ENCODE data around the gene CHRM4. TPM values are rescaled to one million over a fixed set of nuclear protein-coding genes. Genes with fewer than 3 reads are reported as not detected.

Gene CHRM4
- polyA plus RNA-seq, 2 of the 4 experiments (the other 2 are of a cell fraction): 0.17 to 0.28 TPM

- POLR2A ChIA-PET: no interaction called here
- no peaks in the 10 kb centered on the region for H3K9me3 ChIP-seq
- WGBS (ENCODE audit: missing lambda C conversion rate): 8% methylated on average over 13 of the region's 21 CpGs
- peak overlapping the region; percentile 59 for H3K4me3 ChIP-seq
- peaks cover 23% of the 10 kb centered on the region for H3K4me1 ChIP-seq
- ATAC-seq (peak; percentile 2 to 19; a peak in 5 of 6 replicates), DNase-seq (ENCODE audit: low read depth in 1 of 2, low spot score in 1 of 2) (no peak), FAIRE-seq (no peak)
- 0 out of 6 replicates have a peak overlapping the region, but pooled peaks of 1 of the 2 experiments have one; percentile 33 for H3K27ac ChIP-seq
- CTCF ChIA-PET: interaction anchor here (0.5 to 10.2 kb wide), 47 partner anchors 10 to 765 kb away, joined by 3 to 220 read pairs (median 5); partner anchors contain the start of genes ATG13, HARBI1 and MDK
- TF ChIP-seq BHLHE40 (IDR thresholded peaks at IDR 0.05; ENCODE audit: low read depth, low read length): no peak
- H3K4me2 ChIP-seq: peak overlapping the region; percentile 98
Measured at GRCh38 chr11:46388619-46389449, 2.7 kb downstream of the CHRM4 start.

DNA sequence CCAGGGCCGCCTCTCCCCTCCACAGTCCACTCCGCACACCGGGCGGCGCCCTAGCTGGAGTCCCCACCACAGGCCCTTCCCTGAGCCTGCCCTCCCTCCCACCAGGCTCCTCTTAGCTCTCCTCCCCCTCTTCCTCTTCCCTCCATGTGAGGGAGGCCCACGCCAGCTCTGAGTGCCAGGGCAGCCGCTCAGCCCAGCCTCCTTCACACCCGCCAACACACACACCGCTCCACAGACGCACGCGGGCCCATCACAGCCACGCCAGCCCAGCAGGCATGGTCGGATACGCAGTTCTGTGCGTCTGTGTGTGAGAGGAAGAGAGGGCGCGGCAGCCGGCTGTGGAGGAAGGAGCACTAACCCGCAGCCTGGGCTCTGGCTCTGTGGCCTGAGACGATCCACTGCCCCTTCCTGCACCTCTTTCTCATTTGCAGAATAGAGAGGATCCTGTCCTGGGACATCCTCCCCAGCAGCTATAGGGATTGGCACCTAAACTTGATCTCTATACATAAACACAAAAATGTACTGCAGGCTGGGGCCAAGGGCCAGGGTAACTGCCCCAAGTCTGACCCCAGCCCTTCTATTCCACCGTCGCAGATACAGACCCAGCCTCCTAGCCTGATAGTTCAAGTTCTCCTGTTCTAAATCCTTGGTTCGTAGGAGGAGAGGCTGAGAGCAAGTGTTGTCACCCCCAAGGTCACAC lies 3.5 kb downstream of the CHRM4 start:
- ChIA-PET CTCF (interaction anchor here (0.6 to 10.2 kb wide), 24 partner anchors 11 to 230 kb away, joined by 3 to 220 read pairs (median 7); partner anchors contain the start of gene MDK), POLR2A (no interaction called here)
- no peak overlapping the region for H3K4me3 ChIP-seq
- no peak for TF ChIP-seq ZNF302 (CRISPR knock-in tag; IDR thresholded peaks at IDR 0.05)
- no peak for TF ChIP-seq TP53 (CRISPR knock-in tag; IDR thresholded peaks at IDR 0.05)
- TF ChIP-seq, protein P1, sequence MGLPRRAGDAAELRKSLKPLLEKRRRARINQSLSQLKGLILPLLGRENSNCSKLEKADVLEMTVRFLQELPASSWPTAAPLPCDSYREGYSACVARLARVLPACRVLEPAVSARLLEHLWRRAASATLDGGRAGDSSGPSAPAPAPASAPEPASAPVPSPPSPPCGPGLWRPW (IDR thresholded peaks at IDR 0.05): no peak
- TF ChIP-seq CHD4 (IDR thresholded peaks at IDR 0.05; ENCODE audit: borderline replicate concordance): no peak
- no peak for TF ChIP-seq NFE2L2 (conservative IDR thresholded peaks at IDR 0.05; ENCODE audit: low read length)
- no peak for TF ChIP-seq HEYL (CRISPR knock-in tag; IDR thresholded peaks at IDR 0.05)
- TF ChIP-seq E2F6 (IDR thresholded peaks at IDR 0.05; ENCODE audit: borderline replicate concordance, low read depth): no peak
- no peak for TF ChIP-seq HOXB5 (CRISPR knock-in tag; IDR thresholded peaks at IDR 0.05)
- FAIRE-seq: no peak
- no peak overlapping the region for H3K27ac ChIP-seq
- H3K4me1 ChIP-seq: peaks cover 29% of the 10 kb centered on the region
- no peak overlapping the region for H3K4me2 ChIP-seq
- WGBS (ENCODE audit: missing lambda C conversion rate): 65% methylated on average over 21 of the region's 24 CpGs
- no peak for ATAC-seq
- no peak for DNase-seq (ENCODE audit: low read depth in 1 of 2, low spot score in 1 of 2)
- H3K9me3 ChIP-seq: no peaks in the 10 kb centered on the region

DNA sequence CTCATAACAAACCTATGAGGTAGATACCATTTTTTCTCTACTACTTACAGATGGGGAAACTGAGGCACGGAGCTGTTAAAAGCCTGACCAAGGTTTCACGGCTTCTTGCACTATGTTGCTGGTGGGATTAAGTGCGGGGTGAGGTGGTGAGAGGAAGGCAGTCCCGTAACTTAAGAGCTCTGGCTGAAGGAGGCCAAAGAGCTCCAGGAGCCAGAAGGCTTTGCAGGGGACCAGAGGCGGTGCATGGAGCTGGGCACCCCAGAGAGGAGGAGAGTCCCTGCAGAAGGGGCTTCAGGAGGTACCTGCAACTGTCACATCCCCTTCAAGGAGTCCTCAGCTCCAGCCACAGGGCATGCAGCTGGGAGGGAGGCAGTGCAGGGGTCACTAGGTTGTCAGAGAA lies 4.1 kb downstream of the CHRM4 start:
- peaks cover 29% of the 10 kb centered on the region for H3K4me1 ChIP-seq
- 50% methylated on average over 5 of the region's 5 CpGs for WGBS (ENCODE audit: missing lambda C conversion rate)
- H3K27ac ChIP-seq: no peak overlapping the region
- FAIRE-seq (no peak), ATAC-seq (no peak), DNase-seq (ENCODE audit: low read depth in 1 of 2, low spot score in 1 of 2) (no peak)
- TF ChIP-seq HEYL (CRISPR knock-in tag; IDR thresholded peaks at IDR 0.05): no peak
- TF ChIP-seq RARB (CRISPR knock-in tag; IDR thresholded peaks at IDR 0.05): no peak
- no peak for TF ChIP-seq ELK1 (IDR thresholded peaks at IDR 0.05; ENCODE audit: low read depth, low read length)
- no peak for TF ChIP-seq NFE2L2 (conservative IDR thresholded peaks at IDR 0.05; ENCODE audit: low read length)
- TF ChIP-seq SREBF2 (IDR thresholded peaks at IDR 0.05): no peak
- no peak for TF ChIP-seq CEBPB (IDR thresholded peaks at IDR 0.05)
- no peak for TF ChIP-seq HDAC2 (IDR thresholded peaks at IDR 0.05)
- TF ChIP-seq MAZ (IDR thresholded peaks at IDR 0.05; ENCODE audit: borderline replicate concordance, low read depth, low read length): no peak
- TF ChIP-seq USF2 (IDR thresholded peaks at IDR 0.05): no peak
- TF ChIP-seq RAD21 (conservative IDR thresholded peaks at IDR 0.05 in 1 of 2, IDR thresholded peaks at IDR 0.05 in 1 of 2): no peak
- TF ChIP-seq POLR2AphosphoS2 (conservative IDR thresholded peaks at IDR 0.05; ENCODE audit: low read length): no peak
- no peak for TF ChIP-seq HMGXB4 (CRISPR knock-in tag; IDR thresholded peaks at IDR 0.05; ENCODE audit: borderline replicate concordance)
- TF ChIP-seq TFCP2L1 (CRISPR knock-in tag; IDR thresholded peaks at IDR 0.05): no peak
- TF ChIP-seq HOXA7 (CRISPR knock-in tag; IDR thresholded peaks at IDR 0.05): no peak
- TF ChIP-seq EP300 (IDR thresholded peaks at IDR 0.05): no peak
- no peak overlapping the region for H3K4me3 ChIP-seq
- CTCF ChIA-PET: interaction anchor here (0.6 to 10.2 kb wide), 13 partner anchors 12 to 232 kb away, joined by 3 to 220 read pairs (median 6); partner anchors contain the start of gene MDK
- POLR2A ChIA-PET: no interaction called here
- no peaks in the 10 kb centered on the region for H3K9me3 ChIP-seq
- no peak overlapping the region for H3K4me2 ChIP-seq
